HG03196 (cell line): ENCODE measurements around the gene KIAA1549.
"Not testable (repeated sequence)": the region's sequence is repeated elsewhere in the genome, so short reads cannot be mapped to it uniquely, and the experiment has no call there.

Experiments used
- ATAC-seq: cut with Tn5 transposase; IDR thresholded peaks from one replicate; pipeline ENCODE4 v1.9.1; 2021; ENCODE audit not compliant: unreplicated experiment

The KIAA1549 gene

GRCh38 chr7:138821912-138822311, 159.3 kb downstream of the KIAA1549 start:
- no peak for ATAC-seq

GRCh38 chr7:138819625-138820024, 161.6 kb downstream of the KIAA1549 start:
- ATAC-seq, result no peak

GRCh38 chr7:138816650-138817049, 164.5 kb downstream of the KIAA1549 start:
- no peak for ATAC-seq

- no peak for ATAC-seq
These were observed 166.3 kb downstream of the KIAA1549 start for GRCh38 chr7:138814816-138815332.

- no peak for ATAC-seq
These were observed 167.2 kb downstream of the KIAA1549 start for GRCh38 chr7:138813945-138814344.

- not testable (repeated sequence) for ATAC-seq
These were observed 169.9 kb downstream of the KIAA1549 start for GRCh38 chr7:138811327-138811726.

GRCh38 chr7:138809346-138809745, 171.8 kb downstream of the KIAA1549 start:
- ATAC-seq, result no peak

- ATAC-seq, result no peak
These were observed 176.6 kb downstream of the KIAA1549 start for GRCh38 chr7:138804618-138805017.

- no peak for ATAC-seq
These were observed 178.5 kb downstream of the KIAA1549 start for GRCh38 chr7:138802706-138803105.

- ATAC-seq, result no peak
These were observed 179.9 kb downstream of the KIAA1549 start for GRCh38 chr7:138801256-138801655.

GRCh38 chr7:138799336-138800000, 181.7 kb downstream of the KIAA1549 start:
- ATAC-seq, result no peak

GRCh38 chr7:138798836-138799235, 182.4 kb downstream of the KIAA1549 start:
- no peak for ATAC-seq

- ATAC-seq, result no peak
These were observed 183.4 kb downstream of the KIAA1549 start, which contains the start of the genes ATP6V0A4 and TMEM213 for GRCh38 chr7:138797715-138798320. Gene ATP6V0A4, minus strand, starts transcription at chr7:138798196. Its CDS starts 26,949 bp downstream, at chr7:138771247. Gene TMEM213, plus strand, starts transcription at chr7:138797994. Its CDS starts 111 bp downstream, at chr7:138798105.

GRCh38 chr7:138797046-138797445, 184.1 kb downstream of the KIAA1549 start:
- not testable (repeated sequence) for ATAC-seq

- ATAC-seq, result no peak
These were observed 185.1 kb downstream of the KIAA1549 start for GRCh38 chr7:138796038-138796615.

GRCh38 chr7:138785587-138786437, 195.4 kb downstream of the KIAA1549 start:
- no peak for ATAC-seq

- ATAC-seq, result no peak
These were observed 196.5 kb downstream of the KIAA1549 start for GRCh38 chr7:138784692-138785091.
